Adipose tissue (tissue), 3 donors: Measurements from ENCODE around the gene BLOC1S5. TPM values are rescaled to one million over a fixed set of nuclear protein-coding genes. Genes with fewer than 3 reads are reported as not detected.

Experiments used
- H3K27ac ChIP-seq: one replicate; pipeline ENCODE4 v1.5.1; 2013; ENCODE audit warnings: low read depth, low read length
- WGBS, 3 donors: extraction: QIAGEN DNeasy Blood & Tissue Kit; methylation state at CpG; one replicate each; pipeline ENCODE4 v1.1.7; 2013; 5-methylcytosine and 5-hydroxymethylcytosine counted together
- polyA plus RNA-seq, 3 donors: library from polyadenylated mRNA; stranded (reverse); fragments of 200-250 nt; gene quantifications; one replicate each; pipeline ENCODE4 v1.2.3, GENCODE V29; 2013
- donor health status: healthy with polysubstance abuse.
- donor health status: Bipolar disorder and iron deficiency.
- donor health status: healthy.

Gene BLOC1S5
- polyA plus RNA-seq, 3 donors, result 3.1 to 10.3 (median 5.0) TPM

- 63 to 85% (median 66%) methylated on average over 4 of the region's 4 CpGs for WGBS, 3 donors
- H3K27ac ChIP-seq, result no peak overlapping the region
These were observed 20.4 kb upstream of the BLOC1S5 start for GRCh38 chr6:8084586-8084985.

DNA sequence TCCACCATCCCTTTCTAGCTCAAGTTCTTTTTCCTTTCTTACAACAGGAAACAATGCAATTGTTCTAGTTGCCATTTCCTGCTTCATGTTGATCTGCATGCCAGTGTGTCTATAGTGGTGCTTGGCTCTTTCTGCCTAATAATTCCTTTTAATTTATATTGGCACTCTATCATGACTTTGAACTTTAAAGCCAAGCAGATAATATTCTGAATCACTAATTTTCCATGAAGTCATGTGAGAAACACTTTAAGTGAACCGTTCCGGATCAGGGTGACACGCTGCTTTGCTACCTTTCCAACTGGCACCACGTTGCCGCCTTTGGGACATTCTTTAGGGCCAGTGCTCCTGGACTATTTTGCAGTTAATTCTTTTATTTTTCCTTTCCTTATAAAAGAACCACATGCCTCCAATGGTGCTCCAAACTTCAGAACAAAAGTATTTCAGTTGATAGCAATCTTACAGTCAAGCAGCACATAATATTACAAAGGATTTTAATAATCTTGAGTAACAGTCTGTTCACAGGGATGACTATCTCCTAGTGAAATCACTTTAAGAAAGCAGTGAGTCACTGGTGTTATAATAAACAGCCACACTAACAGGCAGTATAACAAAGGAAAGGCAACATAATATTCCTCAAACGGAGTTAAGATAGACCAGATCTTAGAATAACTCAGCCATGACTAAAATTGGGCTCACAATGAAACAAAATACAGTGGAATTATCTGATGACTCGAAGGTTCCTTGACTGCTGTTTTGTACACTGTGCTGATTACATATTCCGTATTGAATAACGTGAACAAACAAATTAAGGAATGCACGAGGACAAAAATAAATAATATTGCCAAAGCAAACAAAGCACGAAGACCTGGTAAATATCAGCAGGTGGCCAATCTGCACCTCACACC is 19.0 kb upstream of the BLOC1S5 start:
- 25 to 80% (median 63%) methylated on average over 11 of the region's 11 CpGs for WGBS, 3 donors
- no peak overlapping the region for H3K27ac ChIP-seq

DNA sequence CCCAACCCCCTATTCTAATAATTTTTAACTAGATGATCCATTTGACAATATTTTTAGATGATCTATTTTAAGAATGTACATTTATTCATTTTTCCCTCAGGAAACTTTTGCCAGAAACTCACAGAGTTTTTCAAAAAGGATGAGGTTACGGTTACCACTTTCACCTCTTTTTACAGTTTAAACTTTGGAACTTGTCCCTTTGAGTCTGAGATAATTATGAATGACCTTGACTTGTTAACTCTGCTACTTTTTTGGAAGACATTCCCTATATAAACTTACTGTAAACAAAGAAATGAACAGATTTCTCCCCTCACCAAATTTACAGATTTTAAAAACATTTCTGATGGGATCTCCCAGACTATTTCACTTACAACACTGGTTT is 18.4 kb upstream of the BLOC1S5 start:
- 76 to 86% (median 78%) methylated on average over 1 of the region's 1 CpG for WGBS, 3 donors
- no peak overlapping the region for H3K27ac ChIP-seq

GRCh38 chr6:8080362-8081151 is 16.4 kb upstream of the BLOC1S5 start:
- WGBS, 3 donors, result 56 to 74% (median 57%) methylated on average over 4 of the region's 4 CpGs
- no peak overlapping the region for H3K27ac ChIP-seq

DNA sequence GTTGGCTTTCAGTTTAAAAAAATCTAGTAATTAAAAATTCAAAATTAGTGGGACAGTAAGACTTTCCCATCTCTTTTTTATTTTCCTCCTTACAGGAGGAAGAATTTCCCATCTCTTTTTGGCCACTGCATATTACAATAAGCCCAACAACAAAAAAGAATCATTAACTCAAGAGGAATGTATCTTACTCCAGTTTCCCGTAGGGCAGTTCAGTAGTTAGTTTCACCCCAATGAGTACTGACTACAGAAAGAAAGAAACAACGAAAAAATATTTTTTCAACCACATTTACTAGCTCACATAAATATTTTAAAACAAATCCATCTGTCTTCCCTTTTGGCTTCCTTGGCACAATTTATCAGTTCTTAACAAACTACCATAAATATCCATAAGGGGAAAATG is 14.9 kb upstream of the BLOC1S5 start:
- 72 to 97% (median 90%) methylated on average over 2 of the region's 2 CpGs for WGBS, 3 donors
- no peak overlapping the region for H3K27ac ChIP-seq

GRCh38 chr6:8077991-8078390 is 13.8 kb upstream of the BLOC1S5 start:
- WGBS, 3 donors, result 59 to 89% (median 78%) methylated on average over 2 of the region's 2 CpGs

GRCh38 chr6:8075704-8076103 is 11.5 kb upstream of the BLOC1S5 start:
- 55 to 90% (median 68%) methylated on average over 3 of the region's 3 CpGs for WGBS, 3 donors
- H3K27ac ChIP-seq, result no peak overlapping the region

More at GRCh38 chr6:8077991-8078390, 13.8 kb upstream of the BLOC1S5 start:
- no peak overlapping the region for H3K27ac ChIP-seq

- 63 to 87% (median 64%) methylated on average over 4 of the region's 4 CpGs for WGBS, 3 donors
- H3K27ac ChIP-seq, result no peak overlapping the region
These were observed 11.0 kb upstream of the BLOC1S5 start for GRCh38 chr6:8075185-8075584.

DNA sequence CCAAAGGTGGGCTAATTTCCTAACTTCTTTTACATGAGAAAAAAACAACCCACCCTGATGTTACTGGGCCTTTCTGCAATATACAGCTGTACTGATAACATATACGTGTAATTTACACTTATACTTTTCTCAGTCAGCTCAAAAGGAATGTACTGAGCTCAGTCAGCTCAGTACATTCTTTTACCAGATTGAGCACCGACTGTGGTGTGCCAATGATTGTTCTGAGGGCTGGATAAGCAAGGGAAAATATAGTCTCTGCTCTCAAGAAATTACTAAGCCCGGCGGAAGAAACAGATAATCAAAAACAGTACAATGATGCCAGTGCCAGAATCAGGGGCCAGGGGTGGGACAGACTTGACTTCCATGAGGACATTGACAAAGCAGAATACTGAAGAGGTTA is 10.0 kb upstream of the BLOC1S5 start:
- WGBS, 3 donors, result 60 to 79% (median 78%) methylated on average over 4 of the region's 4 CpGs

GRCh38 chr6:8073758-8074157 is 9.6 kb upstream of the BLOC1S5 start:
- no peak overlapping the region for H3K27ac ChIP-seq
- WGBS, 3 donors, result 55 to 83% (median 55%) methylated on average over 3 of the region's 3 CpGs

More for the DNA sequence above, 10.0 kb upstream of the BLOC1S5 start:
- H3K27ac ChIP-seq, result no peak overlapping the region

- H3K27ac ChIP-seq, result no peak overlapping the region
- 90 to 93% (median 90%) methylated on average over 8 of the region's 8 CpGs for WGBS, 3 donors
These were observed 6.5 kb upstream of the BLOC1S5 start for GRCh38 chr6:8070718-8071117.

GRCh38 chr6:8069631-8070284 is 5.6 kb upstream of the BLOC1S5 start:
- 64 to 70% (median 69%) methylated on average over 3 of the region's 3 CpGs for WGBS, 3 donors
- H3K27ac ChIP-seq, result no peak overlapping the region

DNA sequence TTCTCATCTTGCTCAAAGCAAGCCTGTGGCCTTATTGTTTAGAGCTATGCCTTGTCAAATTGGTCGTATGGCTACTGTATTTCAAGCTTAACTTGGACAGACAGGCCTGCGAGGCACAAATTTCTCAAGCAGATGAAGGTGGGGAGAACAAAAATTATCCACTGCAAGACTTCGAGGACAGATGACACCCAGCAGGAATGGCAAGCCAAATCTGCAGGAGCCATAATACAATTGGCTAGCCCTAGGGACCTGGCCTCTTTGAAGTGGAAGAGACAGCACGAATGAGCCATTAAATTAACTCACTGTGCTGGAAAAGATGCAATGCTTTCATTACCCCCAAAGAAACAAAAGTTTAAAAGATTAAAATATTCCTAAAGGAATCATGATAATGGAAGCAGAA is 5.0 kb upstream of the BLOC1S5 start:
- 63 to 70% (median 66%) methylated on average over 4 of the region's 4 CpGs for WGBS, 3 donors
- no peak overlapping the region for H3K27ac ChIP-seq

GRCh38 chr6:8066108-8066507 is 1.9 kb upstream of the BLOC1S5 start:
- WGBS, 3 donors, result 82 to 93% (median 91%) methylated on average over 4 of the region's 4 CpGs

DNA sequence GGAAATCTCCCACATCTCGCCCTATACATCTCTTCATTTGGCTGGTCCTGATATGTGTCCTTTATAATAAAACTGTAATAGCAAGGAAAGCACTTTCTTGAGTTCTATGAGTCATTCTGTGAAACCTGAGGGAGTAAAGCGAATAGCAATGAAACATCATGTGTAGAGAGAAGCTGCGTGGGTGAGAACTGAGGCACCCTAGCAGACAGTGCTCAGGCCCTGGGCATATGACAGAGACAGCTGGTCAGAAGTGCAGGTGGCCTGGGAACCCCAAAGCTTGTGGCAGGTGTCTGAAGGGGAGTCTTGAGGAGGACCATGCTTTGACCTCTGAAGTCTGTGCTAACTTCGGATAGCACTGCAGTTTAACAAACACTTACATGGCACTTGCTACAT is 1.3 kb upstream of the BLOC1S5 start:
- WGBS, 3 donors, result 93 to 95% (median 93%) methylated on average over 4 of the region's 4 CpGs
- no peak overlapping the region for H3K27ac ChIP-seq

More at GRCh38 chr6:8066108-8066507, 1.9 kb upstream of the BLOC1S5 start:
- no peak overlapping the region for H3K27ac ChIP-seq

- 70 to 82% (median 78%) methylated on average over 7 of the region's 7 CpGs for WGBS, 3 donors
- no peak overlapping the region for H3K27ac ChIP-seq
These were observed 689 bp upstream of the BLOC1S5 start for GRCh38 chr6:8064638-8065518.

- 65 to 85% (median 77%) methylated on average over 4 of the region's 4 CpGs for WGBS, 3 donors
- no peak overlapping the region for H3K27ac ChIP-seq
These were observed 2.5 kb downstream of the BLOC1S5 start for GRCh38 chr6:8061736-8062135.

- WGBS, 3 donors, result 80 to 93% (median 84%) methylated on average over 3 of the region's 3 CpGs
- H3K27ac ChIP-seq, result no peak overlapping the region
These were observed 3.8 kb downstream of the BLOC1S5 start for GRCh38 chr6:8060346-8060745.
